CD14-positive monocyte (primary cell): ENCODE data around the gene SRRM5. TPM values are rescaled to one million over a fixed set of nuclear protein-coding genes. Genes with fewer than 3 reads are reported as not detected.

Source experiments
- DNase-seq, 3 donors: peaks; one replicate each; pipeline ENCODE4 v3.0.0-alpha.2; 2011 to 2022
- H2AFZ ChIP-seq: 2 replicates; pipeline ENCODE4 v1.6.0; 2012; ENCODE audit warnings: mild to moderate bottlenecking, low read depth, low read length, inconsistent platforms; ENCODE audit not compliant: insufficient read depth, poor library complexity, severe bottlenecking
- H3K27ac ChIP-seq, 2 donors: 1 replicate in 1 of 2; 2 replicates in 1 of 2; pipeline ENCODE4 v1.5.1; 2012 to 2013; ENCODE audit warnings: low read length in 2 of 2, control low read depth in 1 of 2, inconsistent platforms in 1 of 2, low read depth in 1 of 2, mild to moderate bottlenecking in 1 of 2
- H3K27me3 ChIP-seq, 2 donors: one replicate each; pipeline versions ENCODE4 v1.6.0 to v1.6.1; 2011 to 2013; ENCODE audit warnings: low read length in 2 of 2; ENCODE audit not compliant: control insufficient read depth in 2 of 2, insufficient read depth in 2 of 2
- H3K36me3 ChIP-seq, 2 donors: replicated peaks in 1 of 2; 1 replicate in 1 of 2; 2 replicates in 1 of 2; pipeline versions ENCODE4 v1.5.1 to v1.6.1; 2012 to 2013; ENCODE audit warnings: low read length in 2 of 2, control low read depth in 1 of 2, inconsistent platforms in 1 of 2, mild to moderate bottlenecking in 1 of 2; ENCODE audit not compliant: insufficient read depth in 2 of 2, control insufficient read depth in 1 of 2
- H3K4me1 ChIP-seq, 2 donors: 1 replicate in 1 of 2; 2 replicates in 1 of 2; pipeline versions ENCODE4 v1.5.1 to v1.6.1; 2012 to 2013; ENCODE audit warnings: low read length in 2 of 2, control low read depth in 1 of 2, inconsistent platforms in 1 of 2, mild to moderate bottlenecking in 1 of 2, moderate library complexity in 1 of 2; ENCODE audit not compliant: insufficient read depth in 2 of 2, control insufficient read depth in 1 of 2
- H3K4me2 ChIP-seq: replicated peaks from 2 replicates; pipeline ENCODE3; 2012; ENCODE audit warnings: low read length, moderate library complexity, mild to moderate bottlenecking; ENCODE audit not compliant: poor library complexity, severe bottlenecking; ENCODE audit errors: extremely low read depth
- H3K4me3 ChIP-seq, 3 experiments: fragments of 200-600 bp in 1 of 3; sonication (generic) in 1 of 3; replicated peaks in 1 of 3; 1 replicate in 2 of 3; 2 replicates in 1 of 3; pipeline ENCODE4 v1.5.1; 2011 to 2013; ENCODE audit warnings: low read length in 3 of 3, mild to moderate bottlenecking in 3 of 3, control low read depth in 2 of 3, low read depth in 2 of 3, inconsistent platforms in 1 of 3, moderate library complexity in 1 of 3
- H3K79me2 ChIP-seq: 2 replicates; pipeline ENCODE4 v1.6.0; 2012; ENCODE audit warnings: mild to moderate bottlenecking, control low read depth, inconsistent platforms, low read length, moderate library complexity; ENCODE audit not compliant: insufficient read depth
- H3K9ac ChIP-seq: 2 replicates; pipeline ENCODE4 v1.6.0; 2017; ENCODE audit warnings: low read length, mild to moderate bottlenecking; ENCODE audit not compliant: insufficient read depth, poor library complexity, severe bottlenecking
- H3K9me3 ChIP-seq, 2 donors: replicated peaks in 1 of 2; 1 replicate in 1 of 2; 2 replicates in 1 of 2; pipeline versions ENCODE4 v1.5.1 to v1.6.1; 2012 to 2013; ENCODE audit warnings: low read length in 2 of 2, control low read depth in 1 of 2; ENCODE audit not compliant: control insufficient read depth in 1 of 2, insufficient read depth in 1 of 2
- H4K20me1 ChIP-seq: 2 replicates; pipeline ENCODE4 v1.6.0; 2012; ENCODE audit warnings: mild to moderate bottlenecking, low read length, control low read depth, moderate library complexity; ENCODE audit not compliant: insufficient read depth
- H3K27ac Mint-ChIP-seq, 7 donors: one replicate each; pipeline ENCODE4 v1.8.0; 2020; ENCODE audit warnings: mild to moderate bottlenecking in 7 of 7, mixed read lengths in 7 of 7, moderate library complexity in 6 of 7, inconsistent platforms in 2 of 7
- H3K27me3 Mint-ChIP-seq, 3 donors: one replicate each; pipeline ENCODE4 v1.8.0; 2021 to 2022; ENCODE audit warnings: low read depth in 3 of 3, mild to moderate bottlenecking in 3 of 3, mixed read lengths in 3 of 3, moderate library complexity in 3 of 3, inconsistent platforms in 1 of 3
- H3K36me3 Mint-ChIP-seq, 2 donors: one replicate each; pipeline ENCODE4 v1.8.0; 2020; ENCODE audit warnings: mixed read lengths in 2 of 2, inconsistent platforms in 1 of 2, mild to moderate bottlenecking in 1 of 2
- H3K4me1 Mint-ChIP-seq: one replicate; pipeline ENCODE4 v1.8.0; 2020; ENCODE audit warnings: mild to moderate bottlenecking, mixed read lengths
- H3K4me3 Mint-ChIP-seq, 2 donors: one replicate each; pipeline ENCODE4 v1.8.0; 2020; ENCODE audit warnings: mild to moderate bottlenecking in 2 of 2, mixed read lengths in 2 of 2, moderate library complexity in 1 of 2
- H3K9me3 Mint-ChIP-seq, 7 donors: one replicate each; pipeline ENCODE4 v1.8.0; 2020 to 2022; ENCODE audit warnings: mixed read lengths in 7 of 7, mild to moderate bottlenecking in 6 of 7, moderate library complexity in 6 of 7, inconsistent platforms in 2 of 7
- WGBS: methylation state at CpG from one replicate; pipeline ENCODE4 v1.1.5; 2013; ENCODE audit warnings: missing lambda C conversion rate; ENCODE audit not compliant: insufficient coverage; 5-methylcytosine and 5-hydroxymethylcytosine counted together
- intact Hi-C, 2 donors: fragments of 100-400 bp; cut with micrococcal nuclease; formaldehyde crosslinking; loops; one replicate each; pipeline versions ENCODE4 v1.15.0 to v1.15.1; 2023
- polyA plus RNA-seq, 3 donors: library from polyadenylated mRNA; depleted of rRNA in 1 of 3; unstranded in 2 of 3; stranded (reverse) in 1 of 3; fragments of 300-500 nt in 2 of 3; fragments of >200 nt in 1 of 3; fragmentation: Illumina TruSeq in 2 of 3; gene quantifications; 1 replicate in 2 of 3; 2 replicates in 1 of 3; pipeline ENCODE4 v1.2.3, GENCODE V29; 2012 to 2021
- TF ChIP-seq, protein P1 (sequence below): fragments of 200-600 bp; IDR thresholded peaks from one replicate; pipeline ENCODE4 v1.8.0; 2022; ENCODE audit warnings: antibody characterized with exemption, mild to moderate bottlenecking

SRRM5 gene
- polyA plus RNA-seq, 3 donors, result 0.36 TPM; not detected in 2

DNA sequence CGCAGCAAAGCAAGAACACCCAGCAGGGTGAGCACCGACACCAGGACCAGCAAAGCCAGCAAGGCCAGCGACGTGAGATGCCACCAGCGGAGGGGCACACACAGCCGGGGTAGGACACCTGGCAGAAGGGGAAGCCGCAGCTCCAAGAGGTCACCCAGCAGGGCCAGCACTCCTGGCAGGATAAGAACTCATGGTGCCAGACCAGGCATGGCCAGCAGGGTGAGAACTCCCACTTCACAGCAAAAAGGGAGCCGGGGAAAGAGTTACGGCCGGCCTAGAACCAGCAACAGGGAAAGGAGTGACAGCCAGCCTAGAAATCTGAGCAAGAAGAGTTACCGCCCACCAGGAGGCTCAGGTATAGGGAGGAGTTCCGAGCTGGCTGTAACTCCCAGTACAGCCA is 486 bp downstream of the SRRM5 start:
- Mint-ChIP-seq H3K36me3 (peaks cover 32 to 33% of the 10 kb centered on the region in 2 donors), H3K4me3 (no peak overlapping the region), H3K27me3 (peaks cover 0 to 5% (median 0%) of the 10 kb centered on the region in 3 donors), H3K27ac (no peak overlapping the region), H3K4me1 (peaks cover 3% of the 10 kb centered on the region), H3K9me3 (peaks cover 0 to 6% (median 0%) of the 10 kb centered on the region in 7 donors)
- WGBS, result 96% methylated on average over 7 of the region's 12 CpGs
- Histone ChIP-seq H3K79me2 (no peaks in the 10 kb centered on the region), H3K4me1 (peaks cover 3 to 5% of the 10 kb centered on the region in 2 donors), H3K9ac (no peak overlapping the region), H3K36me3 (no peaks in the 10 kb centered on the region), H3K4me3 (no peak overlapping the region), H3K9me3 (no peaks in the 10 kb centered on the region), H4K20me1 (no peaks in the 10 kb centered on the region), H2AFZ (no peak overlapping the region), H3K27ac (no peak overlapping the region), H3K27me3 (no peaks in the 10 kb centered on the region), H3K4me2 (no peak overlapping the region)
- DNase-seq, result no peak
- intact Hi-C loops, result no loop called here
- TF ChIP-seq, protein P1, sequence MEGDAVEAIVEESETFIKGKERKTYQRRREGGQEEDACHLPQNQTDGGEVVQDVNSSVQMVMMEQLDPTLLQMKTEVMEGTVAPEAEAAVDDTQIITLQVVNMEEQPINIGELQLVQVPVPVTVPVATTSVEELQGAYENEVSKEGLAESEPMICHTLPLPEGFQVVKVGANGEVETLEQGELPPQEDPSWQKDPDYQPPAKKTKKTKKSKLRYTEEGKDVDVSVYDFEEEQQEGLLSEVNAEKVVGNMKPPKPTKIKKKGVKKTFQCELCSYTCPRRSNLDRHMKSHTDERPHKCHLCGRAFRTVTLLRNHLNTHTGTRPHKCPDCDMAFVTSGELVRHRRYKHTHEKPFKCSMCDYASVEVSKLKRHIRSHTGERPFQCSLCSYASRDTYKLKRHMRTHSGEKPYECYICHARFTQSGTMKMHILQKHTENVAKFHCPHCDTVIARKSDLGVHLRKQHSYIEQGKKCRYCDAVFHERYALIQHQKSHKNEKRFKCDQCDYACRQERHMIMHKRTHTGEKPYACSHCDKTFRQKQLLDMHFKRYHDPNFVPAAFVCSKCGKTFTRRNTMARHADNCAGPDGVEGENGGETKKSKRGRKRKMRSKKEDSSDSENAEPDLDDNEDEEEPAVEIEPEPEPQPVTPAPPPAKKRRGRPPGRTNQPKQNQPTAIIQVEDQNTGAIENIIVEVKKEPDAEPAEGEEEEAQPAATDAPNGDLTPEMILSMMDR, result no peak

DNA sequence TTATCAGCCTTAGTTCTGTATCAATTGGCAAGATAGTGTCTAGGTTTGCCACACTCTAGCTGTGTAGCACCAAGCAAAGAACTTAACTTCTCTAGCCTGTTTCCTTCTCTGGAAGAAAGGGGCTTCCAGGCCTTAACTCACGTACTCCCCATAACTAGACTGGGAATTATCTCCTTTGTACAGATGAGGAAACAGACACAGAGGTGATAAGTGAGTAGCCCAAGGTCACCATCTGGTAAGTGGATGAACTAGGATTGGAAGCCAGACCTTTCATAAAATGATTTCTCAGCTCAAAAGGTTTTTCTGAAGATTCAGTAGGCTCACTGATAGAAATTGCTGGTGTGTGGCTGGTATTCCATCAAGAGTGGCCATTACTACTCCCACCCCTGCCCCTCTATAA is 4.4 kb downstream of the SRRM5 start:
- intact Hi-C loops, result no loop called here

More for the DNA sequence above, 4.4 kb downstream of the SRRM5 start:
- Mint-ChIP-seq H3K36me3 (peaks cover 28 to 30% of the 10 kb centered on the region in 2 donors), H3K9me3 (peaks cover 0 to 6% (median 0%) of the 10 kb centered on the region in 7 donors), H3K27ac (no peak overlapping the region), H3K4me3 (no peak overlapping the region), H3K4me1 (peaks cover 12% of the 10 kb centered on the region), H3K27me3 (peaks cover 0 to 5% (median 0%) of the 10 kb centered on the region in 3 donors)
- Histone ChIP-seq H3K4me3 (no peak overlapping the region), H3K79me2 (peaks cover 9% of the 10 kb centered on the region), H3K27me3 (no peaks in the 10 kb centered on the region), H4K20me1 (no peaks in the 10 kb centered on the region), H3K4me2 (no peak overlapping the region), H3K9me3 (no peaks in the 10 kb centered on the region), H3K4me1 (peaks cover 16 to 17% of the 10 kb centered on the region in 2 donors), H3K9ac (no peak overlapping the region), H3K27ac (no peak overlapping the region), H3K36me3 (no peaks in the 10 kb centered on the region), H2AFZ (no peak overlapping the region)
- DNase-seq, result no peak
- WGBS, result no CpG with 5 or more reads among the region's 1 CpG
- TF ChIP-seq, protein P1, result no peak
